ENCODE measurements around the gene NR3C2.
A peak's percentile ranks its signal among the peaks of the same experiment; 100 is the strongest.

The NR3C2 gene

GRCh38 chr4:148081745-148082144 lies 360.5 kb downstream of the NR3C2 start:
- TF ChIP-seq CTCF (IDR thresholded peaks at IDR 0.05; ENCODE audit: low read depth, low read length, missing control alignments), result no peak
- DNase-seq, result no peak
- in situ Hi-C loops (cut with HindIII; ENCODE audit: low pct_ligation_motif_present, low sequenced_read_pairs), result no loop called here
- Histone ChIP-seq H3K36me3 (replicated peaks) (peaks cover 9% of the 10 kb centered on the region), H3K27me3 (replicated peaks) (no peaks in the 10 kb centered on the region), H3K4me3 (ENCODE audit: low read depth, low read length) (no peak overlapping the region), H3K27ac (no peak overlapping the region)

GRCh38 chr4:148081267-148081666 lies 360.9 kb downstream of the NR3C2 start:
- TF ChIP-seq CTCF (IDR thresholded peaks at IDR 0.05; ENCODE audit: low read depth, low read length, missing control alignments), result no peak

GRCh38 chr4:148079961-148080360 lies 362.3 kb downstream of the NR3C2 start:
- Histone ChIP-seq H3K27me3 (replicated peaks) (no peaks in the 10 kb centered on the region), H3K4me3 (ENCODE audit: low read depth, low read length) (no peak overlapping the region), H3K27ac (no peak overlapping the region), H3K36me3 (replicated peaks) (peaks cover 9% of the 10 kb centered on the region)
- no peak for DNase-seq
- in situ Hi-C loops (cut with HindIII; ENCODE audit: low pct_ligation_motif_present, low sequenced_read_pairs), result no loop called here
- TF ChIP-seq CTCF (IDR thresholded peaks at IDR 0.05; ENCODE audit: low read depth, low read length, missing control alignments), result no peak

More at GRCh38 chr4:148081267-148081666, 360.9 kb downstream of the NR3C2 start:
- no peak overlapping the region for H3K4me3 ChIP-seq (ENCODE audit: low read depth, low read length)
- H3K27ac ChIP-seq, result no peak overlapping the region
- H3K27me3 ChIP-seq (replicated peaks), result no peaks in the 10 kb centered on the region
- no peak for DNase-seq
- peaks cover 9% of the 10 kb centered on the region for H3K36me3 ChIP-seq (replicated peaks)
- in situ Hi-C loops (cut with HindIII; ENCODE audit: low pct_ligation_motif_present, low sequenced_read_pairs), result no loop called here

- TF ChIP-seq CTCF (IDR thresholded peaks at IDR 0.05; ENCODE audit: low read depth, low read length, missing control alignments), result no peak
- in situ Hi-C loops (cut with HindIII; ENCODE audit: low pct_ligation_motif_present, low sequenced_read_pairs), result no loop called here
- DNase-seq, result no peak
- peaks cover 13% of the 10 kb centered on the region for H3K36me3 ChIP-seq (replicated peaks)
- H3K27me3 ChIP-seq (replicated peaks), result no peaks in the 10 kb centered on the region
- H3K27ac ChIP-seq, result no peak overlapping the region
- H3K4me3 ChIP-seq (ENCODE audit: low read depth, low read length), result no peak overlapping the region
Observed at GRCh38 chr4:148078061-148078460, 364.2 kb downstream of the NR3C2 start.

- H3K27me3 ChIP-seq (replicated peaks), result no peaks in the 10 kb centered on the region
- no peak for TF ChIP-seq CTCF (IDR thresholded peaks at IDR 0.05; ENCODE audit: low read depth, low read length, missing control alignments)
- no peak for DNase-seq
- H3K36me3 ChIP-seq (replicated peaks), result peaks cover 16% of the 10 kb centered on the region
- no peak overlapping the region for H3K4me3 ChIP-seq (ENCODE audit: low read depth, low read length)
- in situ Hi-C loops (cut with HindIII; ENCODE audit: low pct_ligation_motif_present, low sequenced_read_pairs), result no loop called here
- H3K27ac ChIP-seq, result no peak overlapping the region
Observed at GRCh38 chr4:148077581-148077980, 364.6 kb downstream of the NR3C2 start.

GRCh38 chr4:148076964-148077363 lies 365.2 kb downstream of the NR3C2 start:
- peaks cover 19% of the 10 kb centered on the region for H3K36me3 ChIP-seq (replicated peaks)
- peak; percentile 18 for DNase-seq
- no peak overlapping the region for H3K27ac ChIP-seq
- no peak for TF ChIP-seq CTCF (IDR thresholded peaks at IDR 0.05; ENCODE audit: low read depth, low read length, missing control alignments)
- H3K4me3 ChIP-seq (ENCODE audit: low read depth, low read length), result no peak overlapping the region
- in situ Hi-C loops (cut with HindIII; ENCODE audit: low pct_ligation_motif_present, low sequenced_read_pairs), result no loop called here
- H3K27me3 ChIP-seq (replicated peaks), result no peaks in the 10 kb centered on the region

Data from brain microvascular endothelial cell (primary cell).